ENCODE results near the gene ANAPC16. TPM values are rescaled to one million over a fixed set of nuclear protein-coding genes. Genes with fewer than 3 reads are reported as not detected.

Gene ANAPC16
- total RNA-seq, 6 experiments from 2014 or later: 38.6 to 79.2 (median 51.3) TPM

DNA sequence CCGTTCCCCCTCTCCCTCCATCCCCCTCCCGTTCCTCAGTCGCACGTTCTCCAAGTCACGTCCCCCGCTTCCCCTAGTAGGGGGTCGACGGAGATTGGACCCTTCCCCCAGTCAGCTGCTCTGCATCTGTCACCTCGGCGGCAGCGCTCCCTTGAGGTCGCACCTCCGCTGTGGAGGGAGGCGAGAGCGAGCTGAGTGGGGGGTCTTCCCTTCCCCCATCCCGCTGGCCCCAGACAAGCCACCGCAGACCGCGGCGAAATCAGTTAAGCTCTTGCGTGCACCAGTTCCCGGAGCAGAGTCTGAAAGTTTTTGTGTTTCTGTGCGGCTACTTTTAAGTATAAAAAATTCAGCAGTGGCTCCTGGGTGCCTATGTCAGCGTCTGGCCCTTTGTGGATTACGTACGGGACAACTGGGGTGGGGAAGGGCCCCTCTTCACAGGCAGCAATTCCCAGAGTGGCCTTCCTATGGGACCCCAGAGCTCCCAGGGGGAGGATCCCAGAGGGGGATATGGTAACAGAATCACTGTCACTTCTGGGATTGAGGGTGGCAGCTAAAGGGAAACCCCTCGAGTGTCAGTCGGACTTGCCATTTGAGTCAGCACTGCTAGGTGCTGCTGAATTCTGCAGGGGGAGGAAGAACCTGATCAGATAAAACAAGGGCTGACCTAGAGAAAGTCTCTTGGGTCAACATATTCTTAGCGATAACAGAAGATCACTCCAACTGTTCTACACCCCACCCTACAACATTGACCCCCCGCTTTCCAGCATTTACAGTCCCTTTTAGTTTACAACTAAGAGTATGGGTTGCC, 45.4 kb downstream of the ANAPC16 start:
- WGBS (ENCODE audit: insufficient coverage, low coverage, low lambda C conversion rate, missing lambda C conversion rate): 4% methylated on average over 28 of the region's 30 CpGs
- DNase-seq: peak in 1 of 3 donors; percentile 28
- H3K27me3 ChIP-seq: no peaks in the 10 kb centered on the region
- no peaks in the 10 kb centered on the region for H3K9me3 ChIP-seq
- H3K27ac ChIP-seq: peak overlapping the region; percentile 85 to 97 (median 92)
- intact Hi-C loops (cut with DNase I): no loop called here
- no peaks in the 10 kb centered on the region for H3K36me3 ChIP-seq
- peaks cover 0 to 50% (median 7%) of the 10 kb centered on the region in 4 donors for H3K4me1 ChIP-seq
- peak; percentile 1 to 20 (median 16) for ATAC-seq
- TF ChIP-seq, protein P1, sequence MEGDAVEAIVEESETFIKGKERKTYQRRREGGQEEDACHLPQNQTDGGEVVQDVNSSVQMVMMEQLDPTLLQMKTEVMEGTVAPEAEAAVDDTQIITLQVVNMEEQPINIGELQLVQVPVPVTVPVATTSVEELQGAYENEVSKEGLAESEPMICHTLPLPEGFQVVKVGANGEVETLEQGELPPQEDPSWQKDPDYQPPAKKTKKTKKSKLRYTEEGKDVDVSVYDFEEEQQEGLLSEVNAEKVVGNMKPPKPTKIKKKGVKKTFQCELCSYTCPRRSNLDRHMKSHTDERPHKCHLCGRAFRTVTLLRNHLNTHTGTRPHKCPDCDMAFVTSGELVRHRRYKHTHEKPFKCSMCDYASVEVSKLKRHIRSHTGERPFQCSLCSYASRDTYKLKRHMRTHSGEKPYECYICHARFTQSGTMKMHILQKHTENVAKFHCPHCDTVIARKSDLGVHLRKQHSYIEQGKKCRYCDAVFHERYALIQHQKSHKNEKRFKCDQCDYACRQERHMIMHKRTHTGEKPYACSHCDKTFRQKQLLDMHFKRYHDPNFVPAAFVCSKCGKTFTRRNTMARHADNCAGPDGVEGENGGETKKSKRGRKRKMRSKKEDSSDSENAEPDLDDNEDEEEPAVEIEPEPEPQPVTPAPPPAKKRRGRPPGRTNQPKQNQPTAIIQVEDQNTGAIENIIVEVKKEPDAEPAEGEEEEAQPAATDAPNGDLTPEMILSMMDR (IDR thresholded peaks at IDR 0.05): no peak
- no peak for TF ChIP-seq POLR2A (IDR thresholded peaks at IDR 0.05)
- peak overlapping the region; percentile 18 to 57 (median 44) for H3K4me3 ChIP-seq

DNA sequence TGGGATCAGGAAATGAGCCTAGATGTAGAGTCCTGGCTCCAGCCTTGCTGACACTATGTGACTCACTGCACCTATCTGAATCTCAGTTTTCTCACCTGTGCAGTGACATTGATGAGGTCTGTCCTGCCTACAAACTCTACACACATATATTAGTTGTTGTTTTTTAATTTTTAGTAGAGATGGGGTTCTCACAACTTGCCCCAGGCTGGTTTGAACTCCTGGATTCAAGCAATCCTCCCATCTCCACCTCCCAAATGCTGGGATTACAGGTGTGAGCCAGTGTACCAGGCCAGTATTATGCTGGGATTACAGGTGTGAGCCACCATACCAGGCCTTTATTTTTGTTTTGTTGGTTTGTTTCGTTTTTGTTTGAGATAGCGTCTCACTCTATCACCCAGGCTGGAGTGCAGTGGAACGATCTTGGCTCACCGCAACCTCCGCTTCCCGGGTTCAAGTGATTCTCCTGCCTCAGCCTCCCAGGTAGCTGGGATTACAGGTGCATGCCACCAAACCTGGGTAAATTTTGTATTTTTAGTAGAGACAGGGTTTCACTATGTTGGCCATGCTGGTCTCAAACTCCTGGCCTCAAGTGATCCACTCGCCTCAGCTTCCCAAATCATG, 46.1 kb downstream of the ANAPC16 start:
- peak in 1 of 4 donors; percentile 27 for ATAC-seq
- Histone ChIP-seq H3K36me3 (no peaks in the 10 kb centered on the region), H3K4me1 (peaks cover 0 to 45% (median 5%) of the 10 kb centered on the region in 4 donors), H3K27ac (peak overlapping the region; percentile 85 to 97 (median 92)), H3K9me3 (no peaks in the 10 kb centered on the region), H3K4me3 (peak overlapping the region in 1 of 3 donors; percentile 57), H3K27me3 (no peaks in the 10 kb centered on the region)
- intact Hi-C loops (cut with DNase I): no loop called here
- TF ChIP-seq, protein P1 (IDR thresholded peaks at IDR 0.05): no peak
- TF ChIP-seq POLR2A (IDR thresholded peaks at IDR 0.05): no peak
- DNase-seq: no peak
- 65% methylated on average over 3 of the region's 7 CpGs for WGBS (ENCODE audit: insufficient coverage, low coverage, low lambda C conversion rate, missing lambda C conversion rate)

DNA sequence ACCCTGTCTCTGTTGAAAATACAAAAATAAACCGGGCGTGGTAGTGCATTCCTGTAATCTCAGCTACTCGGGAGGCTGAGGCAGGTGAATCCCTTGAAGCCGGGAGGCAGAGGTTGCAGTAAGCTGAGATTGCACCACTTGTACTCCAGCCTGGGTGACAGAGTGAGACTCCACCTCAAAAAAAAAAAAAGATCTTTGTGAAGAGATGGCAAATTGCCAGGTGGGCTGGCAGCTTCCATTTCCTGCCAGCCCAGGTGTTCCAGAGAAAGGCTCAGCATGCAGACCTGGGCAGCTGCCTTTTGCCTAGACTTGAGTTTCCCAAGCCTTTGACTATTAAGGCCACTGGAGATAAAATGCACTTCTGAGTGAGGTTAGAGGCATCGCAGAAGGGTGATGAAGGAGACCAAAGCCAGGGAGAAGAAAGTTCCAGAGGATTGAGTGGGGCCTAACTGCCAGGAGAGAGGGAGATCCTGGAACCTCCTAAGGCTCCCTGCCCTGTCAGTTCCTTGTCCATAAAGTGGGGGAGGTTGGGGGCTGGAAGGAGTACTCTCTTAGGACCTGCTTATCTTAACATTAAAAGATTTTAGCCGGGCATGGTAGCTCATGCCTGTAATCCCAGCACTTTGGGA, 47.9 kb downstream of the ANAPC16 start:
- Histone ChIP-seq H3K36me3 (no peaks in the 10 kb centered on the region), H3K27ac (peak overlapping the region; percentile 47 to 77 (median 77)), H3K4me3 (no peak overlapping the region), H3K9me3 (no peaks in the 10 kb centered on the region), H3K4me1 (peaks cover 0 to 41% (median 5%) of the 10 kb centered on the region in 4 donors), H3K27me3 (no peaks in the 10 kb centered on the region)
- ATAC-seq (peak; percentile 10 to 40 (median 29)), DNase-seq (peak; percentile 69 to 88 (median 79))
- intact Hi-C loops (cut with DNase I): no loop called here
- TF ChIP-seq, protein P1 (IDR thresholded peaks at IDR 0.05): no peak
- peak; percentile 62 for TF ChIP-seq POLR2A (IDR thresholded peaks at IDR 0.05)
- 22% methylated on average over 4 of the region's 6 CpGs for WGBS (ENCODE audit: insufficient coverage, low coverage, low lambda C conversion rate, missing lambda C conversion rate)

DNA sequence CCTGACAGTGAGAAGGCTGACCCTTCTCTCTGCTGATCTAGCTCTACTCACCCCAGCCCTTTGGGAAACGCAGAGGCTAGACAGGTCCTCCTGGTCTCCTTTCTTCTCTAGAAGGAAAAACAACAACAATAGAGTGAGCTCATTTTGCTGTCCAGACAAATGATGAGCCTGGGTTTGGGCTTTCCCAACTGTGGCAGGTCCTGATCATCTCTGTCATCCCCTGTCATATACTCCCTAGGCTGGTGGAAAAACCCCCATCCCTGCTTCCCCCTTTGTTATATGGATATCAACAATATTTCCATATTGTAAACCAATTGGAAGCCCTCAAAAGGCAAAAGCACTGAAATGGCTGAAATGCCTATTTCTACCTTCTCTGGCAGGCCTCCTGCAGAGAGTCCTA, 48.7 kb downstream of the ANAPC16 start:
- H3K9me3 ChIP-seq: no peaks in the 10 kb centered on the region
- ATAC-seq (no peak), DNase-seq (no peak)
- peaks cover 0 to 34% (median 5%) of the 10 kb centered on the region in 4 donors for H3K4me1 ChIP-seq
- H3K36me3 ChIP-seq: no peaks in the 10 kb centered on the region
- TF ChIP-seq POLR2A (IDR thresholded peaks at IDR 0.05): no peak
- TF ChIP-seq, protein P1 (IDR thresholded peaks at IDR 0.05): no peak
- no peak overlapping the region for H3K4me3 ChIP-seq
- no peaks in the 10 kb centered on the region for H3K27me3 ChIP-seq
- no peak overlapping the region for H3K27ac ChIP-seq
- intact Hi-C loops (cut with DNase I): no loop called here
- no CpG with 5 or more reads among the region's 1 CpG for WGBS (ENCODE audit: insufficient coverage, low coverage, low lambda C conversion rate, missing lambda C conversion rate)
